HepG2 (cell line): ENCODE data around the gene C20orf144. TPM values are rescaled to one million over a fixed set of nuclear protein-coding genes. Genes with fewer than 3 reads are reported as not detected.

ENCODE experiments used
- HDAC2 ChIP-seq: sonication (generic); formaldehyde crosslinking; IDR thresholded peaks from 2 replicates; pipeline ENCODE4 v1.4.0; 2020; ENCODE audit warnings: missing genetic modification reagents
- HOXA5 ChIP-seq: sonication (generic); formaldehyde crosslinking; IDR thresholded peaks from 2 replicates; pipeline ENCODE4 v1.4.0; 2020; ENCODE audit warnings: missing genetic modification reagents
- JUND ChIP-seq: sonication (generic); formaldehyde crosslinking; IDR thresholded peaks from 2 replicates; pipeline ENCODE4 v1.8.0; 2022; ENCODE audit warnings: mild to moderate bottlenecking, missing genetic modification reagents
- KAT8 ChIP-seq: IDR thresholded peaks from 2 replicates; pipeline ENCODE4 v1.6.1; 2016; ENCODE audit warnings: missing genetic modification reagents, missing compliant biosample characterization
- KMT2B ChIP-seq: IDR thresholded peaks from 2 replicates; pipeline ENCODE4 v1.6.1; 2016; ENCODE audit warnings: missing genetic modification reagents, missing compliant biosample characterization
- NFE2L1 ChIP-seq: sonication (generic); formaldehyde crosslinking; IDR thresholded peaks from 2 replicates; pipeline ENCODE4 v1.4.0; 2020; ENCODE audit warnings: missing genetic modification reagents, mild to moderate bottlenecking, borderline replicate concordance
- ONECUT2 ChIP-seq: sonication (generic); formaldehyde crosslinking; IDR thresholded peaks from 2 replicates; pipeline ENCODE4 v1.4.0; 2020; ENCODE audit warnings: missing genetic modification reagents
- TRIM24 ChIP-seq: sonication (generic); formaldehyde crosslinking; IDR thresholded peaks from 2 replicates; pipeline ENCODE4 v1.8.0; 2022; ENCODE audit warnings: mild to moderate bottlenecking, missing genetic modification reagents
- ZNF24 ChIP-seq: fragments of 450-650 bp; IDR thresholded peaks from 2 replicates; pipeline ENCODE4 v1.6.1; 2017; ENCODE audit warnings: antibody characterized with exemption, mild to moderate bottlenecking
- ZNF251 ChIP-seq: sonication (generic); formaldehyde crosslinking; IDR thresholded peaks from 2 replicates; pipeline ENCODE4 v1.9.0; 2021; ENCODE audit warnings: mild to moderate bottlenecking, missing genetic modification reagents
- ZNF256 ChIP-seq: sonication (generic); formaldehyde crosslinking; conservative IDR thresholded peaks from 2 replicates; pipeline ENCODE4 v1.4.0; 2020; ENCODE audit warnings: missing genetic modification reagents
- ZNF317 ChIP-seq: sonication (generic); formaldehyde crosslinking; IDR thresholded peaks from 2 replicates; pipeline ENCODE4 v1.5.0; 2020; ENCODE audit warnings: mild to moderate bottlenecking, missing genetic modification reagents
- ZNF629 ChIP-seq: sonication (generic); formaldehyde crosslinking; conservative IDR thresholded peaks from 2 replicates; pipeline ENCODE4 v1.5.0; 2020; ENCODE audit warnings: missing genetic modification reagents
- ZNF724P ChIP-seq: sonication (generic); formaldehyde crosslinking; IDR thresholded peaks from 2 replicates; pipeline ENCODE4 v1.8.0; 2022; ENCODE audit warnings: missing genetic modification reagents, borderline replicate concordance
- ZSCAN20 ChIP-seq: sonication (generic); formaldehyde crosslinking; IDR thresholded peaks from 2 replicates; pipeline ENCODE4 v1.4.0; 2020; ENCODE audit warnings: missing genetic modification reagents, mild to moderate bottlenecking, borderline replicate concordance
- polyA plus RNA-seq, 8 experiments: library from polyadenylated mRNA; depleted of rRNA in 3 of 8; stranded (reverse) in 7 of 8; unstranded in 1 of 8; fragments of >200 nt; fragmentation: Illumina TruSeq in 4 of 8; extraction: Trizol in 4 of 8; gene quantifications; 2 replicates each; pipeline versions ENCODE4 v1.2.1 to v1.2.3, GENCODE V29; 2011 to 2016; ENCODE audit warnings: low read depth in 4 of 8, missing spikeins in 1 of 8, mixed read lengths in 1 of 8; ENCODE audit not compliant: insufficient read depth in 1 of 8
- total RNA-seq, 5 experiments: library from RNA; depleted of rRNA; stranded (reverse); fragments of >200 nt; fragmentation: Illumina TruSeq; extraction: Trizol; gene quantifications; 2 replicates each; pipeline ENCODE4 v1.2.3, GENCODE V29; 2016; ENCODE audit warnings: low read depth in 1 of 5
- TF ChIP-seq, protein P1 (sequence below): sonication (generic); formaldehyde crosslinking; conservative IDR thresholded peaks from 2 replicates; pipeline ENCODE4 v1.4.0; 2020; ENCODE audit warnings: mild to moderate bottlenecking, missing genetic modification reagents, moderate library complexity
- TF ChIP-seq, protein P2 (sequence below): sonication (generic); formaldehyde crosslinking; IDR thresholded peaks from 2 replicates; pipeline ENCODE4; 2020; ENCODE audit warnings: missing genetic modification reagents, mild to moderate bottlenecking, borderline replicate concordance

Gene C20orf144
- total and polyA plus RNA-seq, 2 of the 13 experiments (the other 11 are each of a cell fraction or from before 2014, with no cell fraction given): 0.09 to 0.16 TPM

DNA sequence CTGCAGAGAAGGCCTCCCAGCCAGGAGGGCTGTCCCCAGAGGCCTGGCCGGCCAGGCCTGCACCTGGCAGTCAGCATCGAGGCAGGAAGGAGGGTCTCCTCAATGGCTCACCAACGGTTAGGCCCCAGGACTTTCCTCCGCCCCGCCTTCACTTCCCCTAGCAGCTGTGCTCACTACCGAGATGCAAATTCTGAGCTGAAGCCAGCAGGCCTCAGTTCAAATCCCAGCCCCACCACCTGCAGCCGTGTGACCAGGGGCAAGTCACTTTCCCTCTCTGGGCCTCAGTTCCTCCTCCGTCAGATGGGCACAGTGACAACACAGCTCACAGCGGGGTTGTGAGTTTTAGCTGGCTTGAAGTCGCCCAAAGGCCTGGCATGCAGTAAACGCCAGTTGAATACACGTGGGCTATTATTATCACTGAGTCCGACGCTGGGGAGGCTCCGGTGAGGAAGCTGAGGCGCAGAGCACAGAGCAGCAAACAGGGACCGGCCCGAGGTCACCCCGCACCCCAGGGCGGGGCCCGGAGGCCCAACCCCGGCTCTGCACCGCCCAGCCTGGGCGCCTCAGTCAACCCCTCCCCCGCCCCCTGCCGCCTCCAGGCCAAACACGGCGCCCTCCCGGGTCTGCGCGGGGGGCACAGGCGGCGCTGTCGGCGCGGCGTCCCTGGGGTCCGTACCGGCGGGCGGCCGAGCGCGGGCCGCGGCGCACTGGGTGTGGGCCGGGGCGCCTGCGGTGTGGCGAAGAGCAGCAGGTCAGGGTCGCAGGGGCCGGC lies 23.4 kb downstream of the C20orf144 start (continued):
- 0 out of 2 replicates have a peak, but pooled peaks have one; percentile 42 for TF ChIP-seq NFE2L1
- TF ChIP-seq, protein P1, sequence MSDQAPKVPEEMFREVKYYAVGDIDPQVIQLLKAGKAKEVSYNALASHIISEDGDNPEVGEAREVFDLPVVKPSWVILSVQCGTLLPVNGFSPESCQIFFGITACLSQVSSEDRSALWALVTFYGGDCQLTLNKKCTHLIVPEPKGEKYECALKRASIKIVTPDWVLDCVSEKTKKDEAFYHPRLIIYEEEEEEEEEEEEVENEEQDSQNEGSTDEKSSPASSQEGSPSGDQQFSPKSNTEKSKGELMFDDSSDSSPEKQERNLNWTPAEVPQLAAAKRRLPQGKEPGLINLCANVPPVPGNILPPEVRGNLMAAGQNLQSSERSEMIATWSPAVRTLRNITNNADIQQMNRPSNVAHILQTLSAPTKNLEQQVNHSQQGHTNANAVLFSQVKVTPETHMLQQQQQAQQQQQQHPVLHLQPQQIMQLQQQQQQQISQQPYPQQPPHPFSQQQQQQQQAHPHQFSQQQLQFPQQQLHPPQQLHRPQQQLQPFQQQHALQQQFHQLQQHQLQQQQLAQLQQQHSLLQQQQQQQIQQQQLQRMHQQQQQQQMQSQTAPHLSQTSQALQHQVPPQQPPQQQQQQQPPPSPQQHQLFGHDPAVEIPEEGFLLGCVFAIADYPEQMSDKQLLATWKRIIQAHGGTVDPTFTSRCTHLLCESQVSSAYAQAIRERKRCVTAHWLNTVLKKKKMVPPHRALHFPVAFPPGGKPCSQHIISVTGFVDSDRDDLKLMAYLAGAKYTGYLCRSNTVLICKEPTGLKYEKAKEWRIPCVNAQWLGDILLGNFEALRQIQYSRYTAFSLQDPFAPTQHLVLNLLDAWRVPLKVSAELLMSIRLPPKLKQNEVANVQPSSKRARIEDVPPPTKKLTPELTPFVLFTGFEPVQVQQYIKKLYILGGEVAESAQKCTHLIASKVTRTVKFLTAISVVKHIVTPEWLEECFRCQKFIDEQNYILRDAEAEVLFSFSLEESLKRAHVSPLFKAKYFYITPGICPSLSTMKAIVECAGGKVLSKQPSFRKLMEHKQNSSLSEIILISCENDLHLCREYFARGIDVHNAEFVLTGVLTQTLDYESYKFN (CRISPR knock-in tag): 0 out of 2 replicates have a peak, but pooled peaks have one; percentile 24
- TF ChIP-seq, protein P2, sequence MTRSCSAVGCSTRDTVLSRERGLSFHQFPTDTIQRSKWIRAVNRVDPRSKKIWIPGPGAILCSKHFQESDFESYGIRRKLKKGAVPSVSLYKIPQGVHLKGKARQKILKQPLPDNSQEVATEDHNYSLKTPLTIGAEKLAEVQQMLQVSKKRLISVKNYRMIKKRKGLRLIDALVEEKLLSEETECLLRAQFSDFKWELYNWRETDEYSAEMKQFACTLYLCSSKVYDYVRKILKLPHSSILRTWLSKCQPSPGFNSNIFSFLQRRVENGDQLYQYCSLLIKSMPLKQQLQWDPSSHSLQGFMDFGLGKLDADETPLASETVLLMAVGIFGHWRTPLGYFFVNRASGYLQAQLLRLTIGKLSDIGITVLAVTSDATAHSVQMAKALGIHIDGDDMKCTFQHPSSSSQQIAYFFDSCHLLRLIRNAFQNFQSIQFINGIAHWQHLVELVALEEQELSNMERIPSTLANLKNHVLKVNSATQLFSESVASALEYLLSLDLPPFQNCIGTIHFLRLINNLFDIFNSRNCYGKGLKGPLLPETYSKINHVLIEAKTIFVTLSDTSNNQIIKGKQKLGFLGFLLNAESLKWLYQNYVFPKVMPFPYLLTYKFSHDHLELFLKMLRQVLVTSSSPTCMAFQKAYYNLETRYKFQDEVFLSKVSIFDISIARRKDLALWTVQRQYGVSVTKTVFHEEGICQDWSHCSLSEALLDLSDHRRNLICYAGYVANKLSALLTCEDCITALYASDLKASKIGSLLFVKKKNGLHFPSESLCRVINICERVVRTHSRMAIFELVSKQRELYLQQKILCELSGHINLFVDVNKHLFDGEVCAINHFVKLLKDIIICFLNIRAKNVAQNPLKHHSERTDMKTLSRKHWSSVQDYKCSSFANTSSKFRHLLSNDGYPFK (CRISPR knock-in tag): peak; percentile 72; the same call in 1 of the 2 replicates
- no peak for TF ChIP-seq ZNF24
- TF ChIP-seq HDAC2: 0 out of 2 replicates have a peak, but pooled peaks have one; percentile 40
- TF ChIP-seq JUND: 0 out of 2 replicates have a peak, but pooled peaks have one; percentile 10
- 0 out of 2 replicates have a peak, but pooled peaks have one; percentile 36 for TF ChIP-seq ZNF317
- TF ChIP-seq ZNF251 (CRISPR knock-in tag): no peak
- peak; percentile 40; the same call in 1 of the 2 replicates for TF ChIP-seq KMT2B (CRISPR knock-in tag)
- TF ChIP-seq TRIM24: no peak
- TF ChIP-seq ZSCAN20 (CRISPR knock-in tag): peak; percentile 77; the same call in 1 of the 2 replicates
- peak; percentile 90 for TF ChIP-seq ZNF256 (CRISPR knock-in tag)
- peak; percentile 94 for TF ChIP-seq ZNF629 (CRISPR knock-in tag)
- TF ChIP-seq ONECUT2 (CRISPR knock-in tag): 0 out of 2 replicates have a peak, but pooled peaks have one; percentile 10
- peak; percentile 20; the same call in 1 of the 2 replicates for TF ChIP-seq HOXA5
- peak; percentile 34; the same call in 1 of the 2 replicates for TF ChIP-seq KAT8
- peak; percentile 83; the same call in 1 of the 2 replicates for TF ChIP-seq ZNF724P (CRISPR knock-in tag)
